ENCODE measurements around the gene ZNF394.
"Not testable (repeated sequence)": the region's sequence is repeated elsewhere in the genome, so short reads cannot be mapped to it uniquely, and the experiment has no call there.

Gene ZNF394

DNA sequence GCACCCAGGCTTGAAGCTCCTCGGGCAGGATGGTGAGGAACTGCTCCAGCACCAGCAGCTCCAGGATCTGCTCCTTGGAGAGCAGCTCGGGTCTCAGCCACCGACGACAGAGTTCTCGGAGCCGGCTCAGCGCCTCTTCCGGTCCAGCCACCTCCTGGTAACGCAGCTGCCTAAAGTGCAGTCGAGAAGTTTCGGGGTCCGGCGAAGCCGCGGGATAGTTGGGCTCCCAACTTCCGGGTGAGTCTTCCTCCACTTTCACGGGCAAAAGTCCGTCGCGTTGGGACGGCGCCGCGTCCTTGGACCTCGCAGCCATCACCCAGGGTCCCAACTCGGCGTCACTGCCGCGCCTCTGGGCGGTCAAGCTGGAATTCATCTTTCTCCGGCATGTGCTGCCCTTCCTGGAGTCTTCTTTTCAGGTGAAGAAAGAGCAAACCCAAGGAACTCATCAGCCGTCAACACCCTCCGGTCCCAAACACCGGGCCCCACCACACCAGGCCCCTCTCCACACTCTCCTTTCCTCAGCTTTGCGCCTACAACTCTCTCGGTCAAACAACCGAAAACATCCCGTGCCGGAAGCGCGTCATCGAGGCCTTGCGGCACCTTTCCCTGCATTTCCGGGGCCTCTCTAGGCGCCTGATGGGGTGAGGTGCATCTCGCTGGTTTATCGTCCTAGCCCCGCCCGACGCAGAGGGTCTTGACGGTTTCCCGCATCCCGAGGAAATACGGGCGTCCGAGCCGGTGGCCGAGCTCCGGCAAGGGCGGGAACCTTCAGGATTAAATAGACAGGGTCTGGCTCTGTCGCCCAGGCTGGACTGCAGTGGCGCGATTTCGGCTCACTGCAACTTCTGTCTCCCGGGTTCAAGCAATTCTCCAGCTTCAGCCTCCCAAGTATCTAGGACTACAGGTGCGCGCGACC is at the start of gene ZNF394:
ZNF394 (minus strand) TSS at position 561 of the 916 bp plus-strand sequence; CDS start at position 373, 188 bp downstream.
- peak; percentile 92 for DNase-seq

DNA sequence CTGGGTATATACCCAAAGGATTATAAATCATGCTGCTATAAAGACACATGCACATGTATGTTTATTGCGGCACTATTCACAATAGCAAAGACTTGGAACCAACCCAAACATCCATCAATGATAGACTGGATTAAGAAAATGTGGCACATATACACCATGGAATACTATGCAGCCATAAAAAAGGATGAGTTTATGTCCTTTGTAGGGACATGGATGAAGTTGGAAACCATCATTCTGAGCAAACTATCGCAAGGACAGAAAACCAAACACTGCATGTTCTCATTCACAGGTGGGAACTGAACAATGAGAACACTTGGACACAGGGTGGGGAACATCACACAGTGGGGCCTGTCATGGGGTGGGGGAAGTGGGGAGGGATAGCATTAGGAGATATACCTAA is 49.5 kb upstream of the ZNF394 start:
- DNase-seq, result not testable (repeated sequence)

DNA sequence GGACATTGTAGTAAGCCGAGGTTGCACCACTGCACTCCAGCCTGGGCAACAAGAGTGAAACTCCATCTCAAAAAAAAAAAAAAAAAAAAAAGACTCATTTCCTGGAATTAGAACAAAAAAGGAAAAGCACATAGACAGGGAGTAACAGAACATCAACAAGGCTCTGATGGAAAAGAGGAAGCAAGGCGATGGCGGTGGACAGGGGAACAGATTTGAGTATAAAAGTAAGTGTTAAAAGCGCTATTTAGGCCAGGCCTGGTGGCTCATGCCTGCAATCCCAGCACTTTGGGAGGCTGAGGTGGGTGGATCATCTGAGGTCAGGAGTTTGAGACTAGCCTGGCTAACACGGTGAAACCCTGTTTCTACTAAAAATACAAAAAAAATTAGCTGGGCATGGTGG is 45.2 kb upstream of the ZNF394 start:
- not testable (repeated sequence) for DNase-seq

DNA sequence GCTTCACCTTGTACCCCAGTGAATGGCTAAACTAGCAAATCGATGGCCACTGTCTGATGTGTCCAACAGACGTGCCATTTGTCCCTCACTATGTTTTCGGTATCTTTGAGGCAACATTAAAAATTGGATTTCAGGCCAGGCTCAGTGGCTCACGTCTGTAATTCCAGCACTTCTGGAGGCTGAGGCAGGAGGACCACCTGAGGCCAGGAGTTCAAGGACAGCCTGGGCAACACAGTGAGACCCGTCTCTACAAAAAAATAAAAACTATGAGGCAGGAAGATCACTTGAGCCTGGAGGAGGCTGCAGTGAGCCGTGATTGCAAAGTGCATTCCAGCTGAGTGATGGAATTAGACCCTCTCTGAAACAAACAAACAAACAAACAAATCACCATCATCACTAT is 43.8 kb upstream of the ZNF394 start:
- no peak for DNase-seq

DNA sequence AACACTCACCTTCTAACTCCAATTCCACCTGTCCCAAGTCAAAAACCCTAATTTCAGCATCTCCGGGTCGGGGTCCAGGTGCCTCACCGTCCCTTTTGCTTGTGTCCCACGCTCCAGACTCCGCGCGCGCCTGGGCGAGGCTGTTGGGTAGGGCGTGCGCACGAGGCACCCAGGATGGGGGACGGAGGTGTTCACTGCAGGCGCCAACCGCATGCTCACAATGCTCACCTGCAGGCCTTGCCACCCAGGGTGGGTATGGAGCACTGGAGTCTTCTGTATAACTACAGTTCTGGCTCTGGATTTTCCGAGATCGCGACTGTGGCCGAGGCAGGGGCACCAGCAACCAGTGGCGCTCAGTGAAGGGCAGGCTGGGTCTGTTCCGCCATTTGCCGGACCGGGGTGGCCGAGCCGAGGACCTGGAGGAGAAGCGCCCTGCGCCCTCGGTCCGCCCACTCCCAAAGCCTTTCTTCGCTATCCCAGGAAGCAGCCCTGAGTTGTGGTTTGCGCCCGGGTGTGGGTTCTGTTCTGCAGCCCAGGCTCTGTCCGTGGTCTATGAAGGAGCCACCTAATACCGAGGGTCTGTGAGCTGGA is 43.1 kb upstream of the ZNF394 start:
- no peak for DNase-seq

DNA sequence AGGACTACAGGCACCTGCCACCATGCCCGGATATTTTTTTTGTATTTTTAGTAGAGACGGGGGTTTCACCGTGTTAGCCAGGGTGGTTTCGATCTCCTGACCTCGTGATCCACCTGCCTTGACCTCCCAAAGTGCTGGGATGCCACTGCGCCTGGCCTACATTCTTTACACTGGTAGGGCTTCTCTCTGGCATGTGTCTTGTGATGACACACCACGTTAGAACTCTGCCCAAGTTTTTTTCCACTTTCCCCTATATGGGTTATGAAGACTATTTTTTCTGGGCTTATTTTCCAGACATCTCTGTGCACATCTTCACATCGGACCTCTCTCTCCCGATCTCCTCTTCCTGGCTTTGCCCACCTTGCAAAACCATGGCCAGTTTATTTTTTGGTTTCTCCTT is 41.1 kb upstream of the ZNF394 start:
- DNase-seq, result no peak

DNA sequence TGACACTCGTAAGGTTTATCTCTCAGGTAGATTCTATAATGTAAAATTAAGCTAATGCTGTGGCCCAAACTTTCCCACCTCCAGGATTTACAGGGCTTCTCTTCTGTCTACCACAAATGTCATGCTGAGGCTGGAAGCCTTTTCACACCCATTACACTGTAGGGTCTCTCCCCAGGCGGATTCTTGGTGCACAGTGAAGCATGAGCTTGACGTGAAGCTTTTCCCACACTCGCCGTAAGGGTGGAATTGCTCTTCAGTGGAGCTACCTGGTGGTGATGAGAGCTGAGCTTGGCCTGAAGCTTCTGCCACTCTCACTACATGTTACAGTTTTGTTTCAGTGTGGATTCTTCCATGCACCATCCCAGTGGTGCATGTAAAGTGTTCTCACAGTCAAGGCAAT is 40.5 kb upstream of the ZNF394 start:
- DNase-seq, result no peak

DNA sequence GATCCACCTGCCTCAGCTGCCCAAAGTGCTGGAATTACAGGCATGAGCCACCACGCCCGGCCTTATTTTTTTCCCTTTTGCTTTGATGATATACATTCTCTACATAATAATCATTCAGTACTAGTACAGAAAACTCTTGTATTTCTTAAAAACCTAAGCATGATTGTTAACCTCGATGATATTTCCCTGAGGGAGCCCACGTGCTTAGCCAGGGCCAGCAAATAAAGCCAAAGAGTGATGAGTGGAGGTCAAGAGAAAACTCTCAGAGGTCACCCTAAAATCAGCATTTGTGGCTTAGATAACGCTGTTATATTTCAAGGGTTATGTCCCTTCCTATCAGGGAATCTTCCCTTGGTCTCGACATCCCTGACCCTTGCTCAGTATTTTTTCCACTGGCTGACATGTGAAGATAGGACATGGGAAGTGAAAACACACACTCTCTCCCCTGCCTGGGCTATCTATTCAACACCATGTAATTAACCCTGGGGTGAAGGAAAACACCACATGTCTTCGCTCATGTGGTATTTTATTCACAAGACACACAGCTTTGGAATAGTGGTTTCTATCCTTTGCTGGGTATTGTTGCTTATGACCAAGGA is 39.2 kb upstream of the ZNF394 start:
- DNase-seq, result no peak

DNA sequence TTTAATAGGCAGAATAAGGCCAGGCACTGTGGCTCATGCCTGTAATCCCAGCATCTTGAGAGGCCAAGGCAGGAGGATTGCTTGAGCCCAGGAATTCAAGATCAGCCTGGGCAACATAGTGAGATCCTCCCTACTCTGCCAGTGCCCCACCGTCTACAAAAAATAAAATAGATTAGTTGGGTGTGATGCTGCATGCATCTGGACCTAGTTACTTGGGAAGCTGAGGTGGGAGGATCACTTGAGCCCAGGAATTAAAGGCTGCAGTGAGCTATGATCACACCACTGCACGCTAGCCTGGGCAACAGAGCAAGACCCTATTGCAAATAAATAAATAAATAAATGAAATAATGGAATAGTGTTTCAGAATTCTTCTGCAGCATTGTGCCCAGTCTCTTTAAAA is 35.6 kb upstream of the ZNF394 start:
- no peak for DNase-seq

DNA sequence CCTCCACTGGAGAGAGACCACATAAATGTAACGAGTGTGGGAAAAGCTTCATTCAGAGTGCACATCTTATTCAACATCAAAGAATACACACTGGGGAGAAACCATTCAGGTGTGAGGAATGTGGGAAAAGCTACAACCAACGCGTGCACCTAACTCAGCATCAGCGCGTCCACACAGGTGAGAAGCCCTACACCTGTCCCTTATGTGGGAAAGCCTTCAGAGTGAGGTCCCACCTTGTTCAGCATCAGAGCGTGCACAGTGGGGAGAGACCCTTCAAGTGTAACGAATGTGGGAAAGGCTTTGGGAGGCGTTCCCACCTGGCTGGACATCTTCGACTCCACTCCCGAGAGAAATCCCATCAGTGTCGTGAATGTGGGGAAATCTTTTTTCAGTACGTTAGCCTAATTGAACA is 31.3 kb upstream of the ZNF394 start:
- no peak for DNase-seq

DNA sequence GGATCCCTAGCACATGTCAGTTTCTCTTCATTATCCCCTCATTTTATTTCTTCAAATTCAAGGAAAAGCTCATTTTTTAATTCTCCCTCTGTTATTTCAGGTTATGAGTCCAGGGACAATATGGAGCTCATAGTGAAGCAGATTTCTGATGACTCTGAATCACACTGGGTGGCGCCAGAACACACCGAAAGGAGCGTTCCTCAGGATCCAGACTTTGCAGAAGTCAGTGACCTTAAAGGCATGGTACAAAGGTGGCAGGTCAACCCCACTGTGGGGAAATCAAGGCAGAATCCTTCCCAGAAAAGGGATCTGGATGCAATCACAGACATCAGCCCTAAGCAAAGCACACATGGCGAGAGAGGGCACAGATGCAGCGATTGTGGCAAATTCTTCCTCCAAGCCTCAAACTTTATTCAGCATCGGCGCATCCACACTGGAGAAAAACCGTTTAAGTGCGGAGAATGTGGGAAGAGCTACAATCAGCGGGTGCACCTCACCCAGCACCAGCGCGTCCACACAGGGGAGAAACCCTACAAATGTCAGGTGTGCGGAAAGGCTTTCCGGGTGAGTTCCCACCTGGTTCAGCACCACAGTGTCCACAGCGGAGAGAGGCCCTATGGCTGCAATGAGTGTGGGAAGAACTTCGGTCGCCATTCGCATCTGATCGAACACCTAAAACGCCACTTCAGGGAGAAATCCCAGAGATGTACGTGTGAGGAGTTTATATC is 25.8 kb upstream of the ZNF394 start:
- peak; percentile 19 for DNase-seq

DNA sequence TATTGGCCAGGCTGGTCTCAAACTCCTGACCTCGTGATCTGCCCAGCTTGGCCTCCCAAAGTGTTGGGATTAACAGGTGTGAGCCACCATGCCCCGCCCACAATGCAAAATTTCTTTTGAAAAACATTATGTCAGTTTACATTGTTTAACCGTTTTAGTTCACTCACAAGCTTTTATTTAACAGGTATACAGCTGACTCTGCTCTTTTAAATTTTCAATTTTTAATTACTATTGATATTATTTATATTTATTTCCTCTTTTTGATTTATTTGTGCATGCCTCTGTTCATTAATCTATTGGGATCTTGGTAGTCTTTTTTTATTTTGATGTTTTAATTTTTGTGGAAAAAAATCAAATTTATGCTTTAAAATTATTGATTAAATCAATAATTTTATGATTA is 21.3 kb upstream of the ZNF394 start:
- no peak for DNase-seq

DNA sequence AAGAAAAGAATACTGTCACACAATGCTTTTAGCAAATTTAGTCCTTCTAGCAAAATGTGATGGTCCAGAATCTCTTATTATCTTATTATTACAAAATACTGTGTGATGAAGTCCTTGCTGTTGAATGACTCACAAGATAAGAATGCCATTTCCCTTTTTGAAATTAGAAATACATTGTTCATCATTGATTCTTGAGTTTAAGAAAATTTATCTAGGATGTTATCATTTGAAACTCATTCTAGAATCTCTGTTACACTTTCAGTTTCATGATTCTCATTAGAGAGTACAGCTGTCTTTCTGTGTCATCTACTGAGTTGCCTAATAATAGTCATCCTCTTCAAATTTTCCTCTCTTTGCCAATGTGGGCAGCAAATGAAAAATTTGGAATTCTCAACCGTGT is 14.0 kb upstream of the ZNF394 start:
- DNase-seq, result no peak

DNA sequence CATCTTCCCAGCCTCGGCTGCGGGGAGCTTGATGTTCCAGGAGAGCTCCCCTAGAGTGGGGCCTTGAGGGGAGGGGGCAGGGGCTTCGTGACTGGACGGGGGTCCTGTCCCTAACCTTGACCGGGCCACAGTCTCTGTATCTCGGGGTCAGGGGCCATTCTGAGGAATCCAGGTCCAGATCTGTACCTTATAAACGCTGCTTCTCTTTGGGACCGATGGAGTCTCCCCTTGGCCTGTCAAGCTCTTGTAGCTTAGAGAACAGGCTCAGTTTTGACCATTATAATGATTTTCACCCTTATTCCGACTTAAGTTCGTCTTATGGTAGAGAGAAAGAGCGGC is 5.2 kb upstream of the ZNF394 start:
- DNase-seq, result no peak

DNA sequence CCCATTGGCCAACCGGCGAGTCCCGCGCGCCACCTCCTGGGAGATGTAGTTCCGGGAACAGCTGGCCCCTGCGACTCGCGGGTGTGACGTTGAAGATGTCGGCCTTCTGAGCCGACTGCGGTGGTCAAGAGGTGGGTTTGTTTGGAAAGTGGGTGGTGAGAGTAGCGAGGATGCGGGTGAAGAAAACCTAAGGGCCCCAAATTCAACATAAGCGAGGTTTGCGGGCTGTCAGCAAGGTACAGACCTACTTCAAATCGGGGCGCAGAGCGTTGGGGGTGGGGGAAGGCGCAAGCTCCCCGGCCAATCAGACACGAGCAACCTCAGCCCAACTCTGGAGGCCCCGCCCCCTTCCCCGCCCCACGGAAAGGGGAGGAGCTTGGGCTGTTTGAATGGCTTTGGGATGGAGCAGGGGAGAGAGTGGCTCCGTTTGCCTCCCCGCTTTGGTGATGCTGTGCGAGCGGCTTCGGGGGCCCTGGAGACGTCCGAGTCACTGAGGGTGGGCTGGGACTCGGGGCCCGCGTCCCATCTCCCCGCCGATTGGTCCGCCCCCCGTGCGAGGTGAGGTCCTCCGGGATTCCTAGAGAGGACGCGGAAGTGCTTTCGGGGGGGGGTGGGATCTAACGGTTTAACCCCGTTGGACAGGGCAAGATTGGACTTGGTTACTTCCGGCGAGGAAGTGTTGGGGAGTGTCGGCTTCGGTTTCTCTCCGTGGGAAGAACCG is 4.7 kb upstream of the ZNF394 start, which contains the start of gene ZKSCAN5:
ZKSCAN5 (plus strand) TSS at position 60 of the 721 bp plus-strand sequence. CDS start 1,383 bp downstream, outside the sequence.
- DNase-seq, result peak; percentile 97

DNA sequence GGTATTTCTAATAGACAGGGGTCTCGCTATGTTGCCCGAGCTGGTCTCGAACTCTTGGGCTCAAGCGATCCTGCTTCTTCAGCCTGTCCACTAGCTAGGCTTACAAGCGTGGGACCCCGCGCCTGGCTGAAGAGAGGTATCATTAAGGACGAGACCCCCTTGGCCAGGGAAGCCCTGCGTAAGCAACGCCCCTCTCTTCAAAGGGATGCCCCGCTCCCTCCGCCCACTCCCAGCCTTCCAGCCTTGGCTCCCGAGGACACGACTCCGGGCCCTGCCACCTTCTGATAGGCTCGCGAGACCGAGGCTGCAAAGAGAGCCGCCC is 4.2 kb upstream of the ZNF394 start:
- DNase-seq, result no peak

DNA sequence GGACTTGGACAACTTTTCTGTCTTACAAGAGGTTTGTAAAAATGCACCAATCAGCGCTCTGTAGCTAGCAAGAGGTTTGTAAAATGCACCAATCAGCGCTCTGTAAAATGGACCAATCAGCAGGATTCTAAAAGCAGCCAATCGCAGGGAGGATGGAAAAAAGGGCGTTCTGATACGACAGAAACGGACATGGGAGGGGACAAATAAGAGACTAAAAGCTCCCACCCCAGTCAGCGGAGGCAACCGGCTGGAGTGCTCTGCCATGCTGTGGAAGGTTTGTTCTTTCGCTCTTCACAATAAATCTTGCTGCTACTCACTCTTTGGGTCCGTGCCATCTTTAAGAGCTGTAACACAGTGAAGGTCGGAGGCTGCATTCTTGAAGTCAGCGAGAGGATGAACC is 1.2 kb upstream of the ZNF394 start:
- not testable (repeated sequence) for DNase-seq

DNA sequence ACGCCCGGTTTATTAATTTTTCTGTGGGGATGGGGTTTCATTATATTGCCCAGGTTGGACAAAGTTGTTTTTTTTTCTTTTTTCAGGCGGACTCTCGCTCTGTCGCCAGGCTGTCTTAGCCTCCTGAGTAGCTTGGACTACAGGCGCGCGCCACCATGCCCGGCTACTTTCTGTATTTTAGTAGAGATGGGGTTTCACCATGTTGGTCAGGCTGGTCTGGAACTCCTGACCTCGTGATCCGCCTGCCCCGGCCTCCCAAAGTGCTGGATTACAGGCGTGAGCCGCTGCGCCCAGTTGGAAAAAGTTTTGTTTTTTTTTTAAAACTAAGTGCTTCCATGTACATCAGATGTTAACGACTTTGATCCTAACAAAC is 542 bp upstream of the ZNF394 start:
- no peak for DNase-seq

DNA sequence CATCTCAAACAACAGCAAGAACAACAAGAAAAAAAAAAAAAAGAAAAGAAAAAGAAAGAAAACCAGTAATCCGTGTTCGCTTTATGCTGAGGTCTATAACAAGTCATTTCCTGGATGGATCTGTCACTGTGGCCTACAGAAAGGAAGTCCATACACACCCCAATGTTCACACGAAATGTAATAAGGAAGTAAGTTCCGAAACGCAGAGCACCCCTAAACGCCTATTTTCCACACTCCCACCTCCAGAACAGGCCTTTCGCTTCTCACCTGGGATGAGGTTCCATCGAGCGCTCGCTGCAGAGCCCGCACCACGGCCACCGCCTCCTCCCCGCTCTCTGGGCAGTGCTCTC is 735 bp downstream of the ZNF394 start:
- peak; percentile 64 for DNase-seq

DNA sequence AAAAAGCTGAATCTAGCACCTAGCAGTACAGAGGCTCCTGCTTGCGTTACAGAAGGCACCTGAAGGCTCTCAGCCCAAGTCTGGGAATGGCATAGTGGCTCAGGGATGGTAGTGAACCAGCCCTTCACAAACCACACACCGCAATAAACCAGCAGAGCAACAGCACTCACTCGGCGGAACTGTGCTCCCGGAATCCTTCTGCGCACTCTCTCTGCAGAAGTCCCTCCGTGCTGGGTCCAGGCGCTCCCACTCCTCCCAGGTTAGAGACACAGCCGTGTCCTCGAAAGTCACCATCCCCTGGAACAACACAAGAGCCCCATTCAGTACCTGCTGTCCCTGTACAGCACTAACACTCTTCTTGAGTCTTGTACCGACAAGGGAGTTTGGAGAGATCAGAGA is 1.5 kb downstream of the ZNF394 start:
- no peak for DNase-seq

DNA sequence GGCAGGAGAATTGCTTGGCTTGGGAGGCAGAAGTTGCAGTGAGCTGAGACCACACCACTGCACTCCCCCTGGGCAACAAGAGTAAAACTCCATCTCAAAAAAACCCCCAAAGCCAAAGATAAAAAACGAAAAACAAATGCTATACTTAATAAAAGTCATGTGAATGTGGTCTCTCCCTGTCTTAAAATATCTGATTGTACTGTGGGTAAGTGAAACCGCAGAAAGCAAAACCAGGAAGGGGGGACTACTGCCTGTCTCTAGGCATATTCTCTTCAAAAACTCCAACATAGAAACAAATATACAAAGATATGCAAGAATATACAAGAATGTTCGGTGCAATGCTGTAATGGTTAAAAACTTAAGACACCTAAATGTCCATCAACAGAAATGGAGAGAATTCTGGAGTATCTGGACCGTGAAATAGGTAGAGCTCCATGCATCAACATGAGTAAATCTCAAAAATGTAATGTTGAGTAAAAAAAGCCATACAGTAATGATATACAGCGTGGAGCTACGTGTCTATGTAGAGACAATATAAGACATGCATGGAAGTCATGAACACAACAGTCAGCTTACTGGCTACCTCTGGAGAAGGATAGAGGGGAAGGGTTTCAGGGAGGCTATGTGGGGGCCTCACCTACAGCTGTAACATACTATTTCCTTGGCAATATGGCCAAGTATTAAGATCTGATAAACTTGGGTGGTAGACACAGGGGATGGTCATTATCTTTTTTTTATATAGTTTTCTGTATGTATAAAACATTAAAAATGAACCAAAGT is 2.1 kb downstream of the ZNF394 start:
- DNase-seq, result peak; percentile 26

DNA sequence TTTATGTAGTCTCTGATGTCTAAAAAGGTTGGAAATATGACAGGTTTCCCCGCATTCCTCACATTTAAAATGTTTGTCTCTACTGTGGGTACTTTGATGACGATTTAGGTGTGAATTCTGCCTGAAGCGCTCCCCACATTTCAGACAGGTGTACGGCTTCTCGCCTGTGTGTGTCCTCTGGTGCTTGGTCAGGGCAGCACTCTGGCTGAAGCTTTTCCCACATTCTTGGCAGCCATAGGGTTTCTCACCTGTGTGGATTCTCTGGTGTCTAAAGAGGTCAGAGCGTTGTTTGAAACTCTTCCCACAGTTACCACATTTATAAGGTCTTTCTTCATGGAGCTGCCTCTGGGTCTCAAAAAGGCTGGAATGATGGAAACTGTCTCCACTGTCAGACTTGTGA is 6.3 kb downstream of the ZNF394 start:
- no peak for DNase-seq

All from CD4-positive, alpha-beta T cell treated with Interleukin-21 for 1 hour (primary cell).